HT-29 (cell line): ENCODE data around the gene SPRED2. TPM values are rescaled to one million over a fixed set of nuclear protein-coding genes. Genes with fewer than 3 reads are reported as not detected.

Experiments used
- DNase-seq: peaks from one replicate; pipeline ENCODE4 v3.0.0-alpha.2; 2015; ENCODE audit warnings: low spot score
- total RNA-seq: library from RNA; depleted of rRNA; stranded (reverse); fragments of >200 nt; shearing (Covaris generic); gene quantifications from 2 replicates; pipeline ENCODE4 v1.2.3, GENCODE V29; 2014; rRNA removed

SPRED2 gene
- 18.1 and 20.1 TPM in 2 replicates for total RNA-seq

GRCh38 chr2:65432227-65433190 lies at the start of gene SPRED2:
TSS of gene SPRED2 (minus strand) at chr2:65432599. CDS start at chr2:65431987, 612 bp downstream.
- DNase-seq, result peak; percentile 92

- no peak for DNase-seq
Measured at GRCh38 chr2:65481961-65482360, 49.6 kb upstream of the SPRED2 start.

GRCh38 chr2:65479524-65479923 lies 47.1 kb upstream of the SPRED2 start:
- DNase-seq, result no peak

- no peak for DNase-seq
Measured at GRCh38 chr2:65478498-65479135, 46.2 kb upstream of the SPRED2 start.

- no peak for DNase-seq
Measured at GRCh38 chr2:65477590-65477989, 45.2 kb upstream of the SPRED2 start.

- no peak for DNase-seq
Measured at GRCh38 chr2:65476778-65477177, 44.4 kb upstream of the SPRED2 start.

- no peak for DNase-seq
Measured at GRCh38 chr2:65475000-65475399, 42.6 kb upstream of the SPRED2 start.

GRCh38 chr2:65473045-65473444 lies 40.6 kb upstream of the SPRED2 start:
- DNase-seq, result no peak

- DNase-seq, result no peak
Measured at GRCh38 chr2:65471409-65471808, 39.0 kb upstream of the SPRED2 start.

- no peak for DNase-seq
Measured at GRCh38 chr2:65466551-65466950, 34.2 kb upstream of the SPRED2 start.

GRCh38 chr2:65465857-65466256 lies 33.5 kb upstream of the SPRED2 start:
- no peak for DNase-seq

GRCh38 chr2:65465124-65465523 lies 32.7 kb upstream of the SPRED2 start:
- no peak for DNase-seq

- no peak for DNase-seq
Measured at GRCh38 chr2:65464604-65465003, 32.2 kb upstream of the SPRED2 start.

GRCh38 chr2:65458999-65459398 lies 26.6 kb upstream of the SPRED2 start:
- DNase-seq, result no peak

- no peak for DNase-seq
Measured at GRCh38 chr2:65456886-65457285, 24.5 kb upstream of the SPRED2 start.

GRCh38 chr2:65456064-65456463 lies 23.7 kb upstream of the SPRED2 start:
- no peak for DNase-seq

- no peak for DNase-seq
Measured at GRCh38 chr2:65453916-65454315, 21.5 kb upstream of the SPRED2 start.

- peak; percentile 70 for DNase-seq
Measured at GRCh38 chr2:65452150-65452895, 19.9 kb upstream of the SPRED2 start.

- no peak for DNase-seq
Measured at GRCh38 chr2:65450810-65451209, 18.4 kb upstream of the SPRED2 start.

- no peak for DNase-seq
Measured at GRCh38 chr2:65450393-65450792, 18.0 kb upstream of the SPRED2 start.

GRCh38 chr2:65443509-65444186 lies 11.2 kb upstream of the SPRED2 start:
- DNase-seq, result no peak
